Chondrocyte (in vitro differentiated cells): Measurements from ENCODE around the gene AXIN1. TPM values are rescaled to one million over a fixed set of nuclear protein-coding genes. Genes with fewer than 3 reads are reported as not detected.
"Not testable (repeated sequence)": the region's sequence is repeated elsewhere in the genome, so short reads cannot be mapped to it uniquely, and the experiment has no call there.

ENCODE experiments used
- DNase-seq: peaks from one replicate; pipeline ENCODE4 v3.0.0; 2021; ENCODE audit warnings: mixed read lengths, low spot score
- H3K27ac Mint-ChIP-seq: one replicate; pipeline ENCODE4 v1.8.0; 2021; ENCODE audit warnings: mild to moderate bottlenecking, moderate library complexity, mixed read lengths; ENCODE audit not compliant: unreplicated experiment
- H3K27me3 Mint-ChIP-seq: 2 replicates; pipeline ENCODE4 v1.8.0; 2021; ENCODE audit warnings: low read depth, mixed read lengths
- H3K36me3 Mint-ChIP-seq: 2 replicates; pipeline ENCODE4 v1.8.0; 2021; ENCODE audit warnings: low read depth, mixed read lengths
- H3K4me1 Mint-ChIP-seq: 2 replicates; pipeline ENCODE4 v1.8.0; 2021; ENCODE audit warnings: low read depth, mild to moderate bottlenecking, mixed read lengths
- H3K4me3 Mint-ChIP-seq: one replicate; pipeline ENCODE4 v1.8.0; 2021; ENCODE audit warnings: mild to moderate bottlenecking, moderate library complexity, mixed read lengths; ENCODE audit not compliant: unreplicated experiment
- H3K9me3 Mint-ChIP-seq: 2 replicates; pipeline ENCODE4 v1.8.0; 2021; ENCODE audit warnings: low read depth, mixed read lengths
- CTCF ChIP-seq: fragments of 200-600 bp; sonication (generic); IDR thresholded peaks from 2 replicates; pipeline ENCODE4 v1.5.0; 2021; ENCODE audit warnings: antibody characterized with exemption, mild to moderate bottlenecking, moderate library complexity
- total RNA-seq: library from RNA; stranded (reverse); gene quantifications from 3 replicates; pipeline ENCODE4 v1.2.1, GENCODE V29; 2021

Gene AXIN1
- total RNA-seq, 1 donor from 2014 or later, result 27.2 TPM

- no peak overlapping the region for H3K27ac Mint-ChIP-seq
- H3K4me3 Mint-ChIP-seq, result no peak overlapping the region
- H3K9me3 Mint-ChIP-seq, result no peaks in the 10 kb centered on the region
- TF ChIP-seq CTCF, result no peak
- peaks cover 12% of the 10 kb centered on the region for H3K4me1 Mint-ChIP-seq
- peaks cover 3% of the 10 kb centered on the region for H3K36me3 Mint-ChIP-seq
- no peak for DNase-seq
- no peaks in the 10 kb centered on the region for H3K27me3 Mint-ChIP-seq
Measured at GRCh38 chr16:340370-341091, 12.0 kb downstream of the AXIN1 start.

GRCh38 chr16:339680-340079, 12.8 kb downstream of the AXIN1 start:
- no peak for DNase-seq
- Mint-ChIP-seq H3K27me3 (no peaks in the 10 kb centered on the region), H3K9me3 (no peaks in the 10 kb centered on the region), H3K4me3 (no peak overlapping the region), H3K27ac (no peak overlapping the region), H3K4me1 (peaks cover 7% of the 10 kb centered on the region), H3K36me3 (peaks cover 2% of the 10 kb centered on the region)
- no peak for TF ChIP-seq CTCF

GRCh38 chr16:337975-338575, 14.4 kb downstream of the AXIN1 start:
- H3K4me3 Mint-ChIP-seq, result no peak overlapping the region

GRCh38 chr16:337437-337836, 15.1 kb downstream of the AXIN1 start:
- no peak for DNase-seq
- Mint-ChIP-seq H3K27me3 (no peaks in the 10 kb centered on the region), H3K9me3 (no peaks in the 10 kb centered on the region), H3K4me1 (peaks cover 18% of the 10 kb centered on the region), H3K27ac (no peak overlapping the region), H3K36me3 (peaks cover 2% of the 10 kb centered on the region), H3K4me3 (no peak overlapping the region)
- TF ChIP-seq CTCF, result no peak

More at GRCh38 chr16:337975-338575, 14.4 kb downstream of the AXIN1 start:
- peaks cover 2% of the 10 kb centered on the region for H3K36me3 Mint-ChIP-seq
- DNase-seq, result no peak
- no peak overlapping the region for H3K27ac Mint-ChIP-seq
- no peaks in the 10 kb centered on the region for H3K27me3 Mint-ChIP-seq
- no peak for TF ChIP-seq CTCF
- H3K4me1 Mint-ChIP-seq, result peaks cover 15% of the 10 kb centered on the region
- H3K9me3 Mint-ChIP-seq, result no peaks in the 10 kb centered on the region

- no peak overlapping the region for H3K4me3 Mint-ChIP-seq
- H3K36me3 Mint-ChIP-seq, result no peaks in the 10 kb centered on the region
- no peak for DNase-seq
- no peak for TF ChIP-seq CTCF
- H3K9me3 Mint-ChIP-seq, result no peaks in the 10 kb centered on the region
- H3K27me3 Mint-ChIP-seq, result no peaks in the 10 kb centered on the region
- H3K27ac Mint-ChIP-seq, result no peak overlapping the region
- H3K4me1 Mint-ChIP-seq, result peaks cover 24% of the 10 kb centered on the region
Measured at GRCh38 chr16:336269-336668, 16.3 kb downstream of the AXIN1 start.

- H3K9me3 Mint-ChIP-seq, H3K27ac Mint-ChIP-seq, H3K4me3 Mint-ChIP-seq, H3K27me3 Mint-ChIP-seq, DNase-seq, H3K36me3 Mint-ChIP-seq: not testable (repeated sequence)
- peaks cover 27% of the 10 kb centered on the region for H3K4me1 Mint-ChIP-seq
Measured at GRCh38 chr16:334861-335632, 17.5 kb downstream of the AXIN1 start.

- H3K27me3 Mint-ChIP-seq, H3K27ac Mint-ChIP-seq, H3K36me3 Mint-ChIP-seq, DNase-seq, H3K4me3 Mint-ChIP-seq, H3K9me3 Mint-ChIP-seq: not testable (repeated sequence)
- peaks cover 22% of the 10 kb centered on the region for H3K4me1 Mint-ChIP-seq
Measured at GRCh38 chr16:334164-334832, 18.2 kb downstream of the AXIN1 start.
